ENCODE data around the gene TPK1.

- no peak for TF ChIP-seq CTCF (IDR thresholded peaks at IDR 0.05)
- no peak for TF ChIP-seq POLR2A (IDR thresholded peaks at IDR 0.05)
Measured at GRCh38 chr7:144866189-144866588, 30.3 kb upstream of the TPK1 start.

All from Peyer's patch (tissue), 4 donors.